ENCODE measurements around the gene ICA1. TPM values are rescaled to one million over a fixed set of nuclear protein-coding genes. Genes with fewer than 3 reads are reported as not detected.
A peak's percentile ranks its signal among the peaks of the same experiment; 100 is the strongest.

ICA1 gene
- total RNA-seq, 3 donors from 2014 or later = 18.7 to 59.9 (median 41.9) TPM

GRCh38 chr7:8296362-8296659 is 34.3 kb upstream of the ICA1 start:
- Histone ChIP-seq H3K36me3 (ENCODE audit: low read depth) (no peaks in the 10 kb centered on the region), H3K4me3 (no peak overlapping the region), H3K9me3 (no peaks in the 10 kb centered on the region), H3K4me1 (ENCODE audit: low read depth) (peaks cover 5% of the 10 kb centered on the region)
- intact Hi-C loops (cut with DNase I, micrococcal nuclease) = no loop called here
- DNase-seq (no peak), ATAC-seq (no peak)
- TF ChIP-seq CTCF (IDR thresholded peaks at IDR 0.05) = peak; percentile 1

GRCh38 chr7:8295638-8296361 is 33.8 kb upstream of the ICA1 start:
- Histone ChIP-seq H3K4me1 (ENCODE audit: low read depth) (peaks cover 5% of the 10 kb centered on the region), H3K4me3 (no peak overlapping the region), H3K9me3 (no peaks in the 10 kb centered on the region), H3K36me3 (ENCODE audit: low read depth) (no peaks in the 10 kb centered on the region)
- intact Hi-C loops (cut with DNase I, micrococcal nuclease) = no loop called here
- DNase-seq (peak in 1 of 3 donors; percentile 72), ATAC-seq (peak; percentile 97)
- peak; percentile 67 for TF ChIP-seq CTCF (IDR thresholded peaks at IDR 0.05)

- intact Hi-C loops (cut with DNase I, micrococcal nuclease) = no loop called here
- Histone ChIP-seq H3K36me3 (ENCODE audit: low read depth) (no peaks in the 10 kb centered on the region), H3K4me3 (no peak overlapping the region), H3K4me1 (ENCODE audit: low read depth) (peaks cover 5% of the 10 kb centered on the region), H3K9me3 (no peaks in the 10 kb centered on the region)
- no peak for TF ChIP-seq CTCF (IDR thresholded peaks at IDR 0.05)
- DNase-seq (no peak), ATAC-seq (peak; percentile 23)
These were observed 29.6 kb upstream of the ICA1 start for GRCh38 chr7:8291397-8292141.

GRCh38 chr7:8290645-8291308 is 28.8 kb upstream of the ICA1 start:
- Histone ChIP-seq H3K4me3 (no peak overlapping the region), H3K4me1 (ENCODE audit: low read depth) (peaks cover 5% of the 10 kb centered on the region), H3K9me3 (no peaks in the 10 kb centered on the region), H3K36me3 (ENCODE audit: low read depth) (no peaks in the 10 kb centered on the region)
- ATAC-seq (peak; percentile 96), DNase-seq (peak in 1 of 3 donors; percentile 51)
- no peak for TF ChIP-seq CTCF (IDR thresholded peaks at IDR 0.05)
- intact Hi-C loops (cut with DNase I, micrococcal nuclease) = no loop called here

GRCh38 chr7:8286118-8286517 is 24.2 kb upstream of the ICA1 start:
- Histone ChIP-seq H3K4me3 (no peak overlapping the region), H3K9me3 (no peaks in the 10 kb centered on the region), H3K4me1 (ENCODE audit: low read depth) (peaks cover 4% of the 10 kb centered on the region), H3K36me3 (ENCODE audit: low read depth) (no peaks in the 10 kb centered on the region)
- intact Hi-C loops (cut with DNase I, micrococcal nuclease) = no loop called here
- ATAC-seq = no peak
- no peak for TF ChIP-seq CTCF (IDR thresholded peaks at IDR 0.05)
- DNase-seq = no peak

Data from mucosa of descending colon (tissue), 3 donors.